Mucosa of gallbladder (tissue), 1 donor: ENCODE measurements around the gene SEPTIN11. TPM values are rescaled to one million over a fixed set of nuclear protein-coding genes. Genes with fewer than 3 reads are reported as not detected.

Experiments
- DNase-seq: peaks from one replicate; pipeline ENCODE4 v3.0.0-alpha.2; 2020; ENCODE audit warnings: low spot score
- total RNA-seq: library from RNA; stranded (reverse); gene quantifications from one replicate; pipeline ENCODE4 v1.2.1, GENCODE V29; 2021
- donor health status: DM: no; HTN: no; CAD: no.

Gene SEPTIN11
- total RNA-seq, 1 donor from 2014 or later, result 64.0 TPM

DNA sequence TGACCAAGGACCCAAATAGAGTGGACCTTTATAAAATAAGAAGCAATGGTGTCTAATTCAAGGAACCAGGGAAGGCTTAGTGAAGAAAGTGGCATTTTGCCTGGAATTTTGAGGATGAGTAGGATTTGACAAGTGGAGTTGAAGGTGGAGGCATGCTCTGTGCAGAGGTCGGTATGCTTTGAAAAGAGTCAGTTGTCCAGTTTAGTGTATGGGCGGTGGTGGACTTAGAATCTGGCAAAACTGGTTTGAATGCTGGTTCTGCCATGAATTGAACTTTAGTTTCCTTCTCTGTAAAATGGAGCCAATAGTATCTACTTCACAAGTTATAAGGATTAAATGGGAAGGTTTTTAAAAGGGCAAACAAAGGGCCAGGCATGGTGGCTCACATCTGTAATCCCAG lies 29.7 kb downstream of the SEPTIN11 start:
- no peak for DNase-seq

DNA sequence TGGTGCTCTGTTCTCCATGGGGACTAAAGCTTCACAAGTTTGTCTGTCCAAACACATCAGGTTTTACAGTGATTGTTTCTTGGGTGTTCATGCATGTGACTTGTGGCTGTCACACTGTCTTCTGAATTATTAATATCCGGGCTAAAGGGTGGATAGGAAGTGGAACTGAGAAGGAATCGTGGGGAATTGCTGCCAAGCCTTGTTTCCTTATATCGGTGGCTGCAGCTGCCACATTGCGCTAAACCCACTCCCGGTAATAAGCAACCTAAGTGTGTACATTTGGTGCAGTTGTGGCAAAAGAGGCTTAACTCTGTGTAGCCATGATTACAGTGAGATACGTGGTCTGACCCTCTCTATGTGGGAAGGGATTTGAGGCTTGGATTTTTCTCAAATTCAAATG lies 30.7 kb downstream of the SEPTIN11 start:
- DNase-seq, result no peak

DNA sequence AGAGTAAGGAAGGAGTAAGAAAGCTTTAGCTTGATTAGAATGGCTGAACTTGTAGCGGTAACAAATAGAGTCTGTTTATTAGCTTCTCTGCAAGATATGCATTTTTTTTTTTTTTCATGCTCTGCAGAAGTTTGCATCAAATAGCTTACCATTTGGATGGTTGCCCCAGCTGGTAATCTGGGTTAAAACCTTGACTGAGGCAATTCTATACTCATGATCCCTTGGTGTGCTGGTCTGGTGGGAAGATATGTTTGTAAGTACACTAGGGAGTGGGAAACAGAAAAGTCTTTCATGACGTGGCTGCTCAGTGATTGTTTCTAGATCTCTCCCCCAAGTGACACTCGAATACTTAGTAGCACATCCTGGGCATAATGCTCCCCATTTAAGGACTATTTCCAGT lies 32.1 kb downstream of the SEPTIN11 start:
- no peak for DNase-seq

DNA sequence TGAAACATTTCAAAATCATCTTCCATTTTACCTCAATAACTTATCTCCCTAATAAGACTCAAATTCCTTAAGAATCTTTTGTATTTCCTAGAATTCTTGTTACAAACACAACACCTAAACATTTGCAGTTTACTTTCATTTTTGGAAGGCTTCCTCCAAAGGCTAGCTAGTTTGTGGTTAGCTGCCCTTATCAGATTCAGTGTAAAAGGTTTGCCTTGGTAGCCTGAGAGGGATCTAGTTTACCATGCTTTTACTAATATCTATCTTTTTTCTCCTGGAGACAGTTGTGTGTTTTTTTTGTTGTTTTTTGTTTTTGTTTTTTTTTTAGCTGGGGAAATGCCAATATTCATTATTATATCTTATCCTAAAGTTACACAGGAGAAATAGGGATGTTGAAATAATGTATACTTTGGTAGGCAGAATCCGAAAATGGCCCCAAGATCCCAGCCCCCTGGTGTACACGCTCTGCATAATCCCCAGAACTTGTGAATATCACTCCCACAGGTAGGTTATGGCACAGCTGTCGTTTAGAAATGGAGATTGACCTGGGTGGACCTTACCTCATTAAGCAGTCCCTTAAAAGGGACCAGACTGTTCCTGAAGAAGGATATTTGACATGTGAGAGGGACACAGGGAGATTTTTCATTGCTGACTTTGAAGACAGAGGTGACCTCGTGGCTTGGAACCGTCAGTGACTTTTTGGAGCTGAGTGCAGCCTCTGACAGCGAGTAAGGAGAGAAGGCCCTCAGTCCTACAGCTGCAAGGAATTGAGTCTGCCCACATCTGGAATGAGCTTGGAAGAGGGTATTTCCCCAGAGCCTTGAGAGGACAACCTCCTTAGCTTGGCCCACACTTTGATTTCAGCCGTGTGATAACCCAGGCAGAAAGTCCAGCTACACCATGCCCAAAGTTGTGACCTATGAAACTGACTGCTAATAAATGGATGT lies 33.4 kb downstream of the SEPTIN11 start:
- no peak for DNase-seq

DNA sequence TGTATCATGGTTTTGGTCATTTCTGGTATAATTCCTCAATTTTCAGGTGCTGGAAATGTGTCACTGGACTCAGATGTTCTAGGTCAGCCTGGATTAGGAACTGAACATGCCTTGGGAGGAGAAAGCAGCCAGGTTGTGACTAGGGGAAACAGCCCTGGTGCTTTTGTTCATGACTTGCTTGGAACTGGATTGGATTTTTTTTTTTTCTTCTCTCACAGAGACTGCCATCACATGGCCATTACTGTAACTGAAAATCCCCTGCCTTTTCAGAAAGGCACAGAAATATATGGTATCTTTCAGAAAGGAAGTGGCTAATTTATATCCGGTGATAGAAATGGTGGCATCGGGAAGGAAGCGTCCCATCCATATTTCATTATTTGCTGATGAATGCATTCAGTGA lies 34.6 kb downstream of the SEPTIN11 start:
- no peak for DNase-seq

DNA sequence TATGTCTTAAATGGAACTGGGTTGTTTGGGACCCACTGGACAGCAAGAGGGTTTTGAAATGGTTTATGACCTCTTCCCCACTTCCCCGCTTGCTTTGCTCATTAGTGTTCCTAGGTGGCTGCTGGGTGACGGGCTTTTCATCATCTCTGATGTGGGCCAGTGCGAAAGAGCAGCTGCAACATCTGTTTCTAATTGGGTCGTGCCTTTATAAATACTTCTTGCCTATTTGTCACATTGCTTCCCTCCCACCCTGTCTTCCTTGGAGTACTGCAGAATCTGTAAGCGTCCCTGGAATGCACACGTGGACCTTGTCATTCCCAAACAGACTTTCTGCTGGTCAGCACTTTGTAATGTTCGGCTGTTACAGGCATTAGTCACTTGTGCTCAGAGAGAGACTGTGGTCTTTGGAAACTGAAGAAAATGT lies 35.2 kb downstream of the SEPTIN11 start:
- peak; percentile 65 for DNase-seq

DNA sequence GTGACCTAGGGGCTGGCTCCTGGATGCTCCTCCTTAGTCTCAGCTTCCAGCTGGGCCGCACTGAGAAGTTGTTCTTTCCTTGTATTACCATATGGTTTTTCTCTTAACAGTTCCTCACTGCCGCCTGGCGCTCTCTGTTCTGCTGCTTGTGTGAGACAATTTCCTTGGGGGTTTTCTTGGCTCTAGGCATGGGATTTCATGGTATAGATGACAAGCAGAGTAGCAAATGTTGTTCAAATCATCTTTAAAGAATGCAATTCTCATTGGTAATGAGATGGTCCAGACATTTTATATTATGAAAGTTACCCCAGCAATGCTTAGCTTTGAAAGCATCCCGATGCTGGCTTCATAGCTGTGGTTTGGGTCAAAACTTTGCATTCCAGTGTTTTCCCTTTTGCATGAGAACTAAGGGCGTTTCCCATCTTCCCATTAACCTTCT lies 37.6 kb downstream of the SEPTIN11 start:
- DNase-seq, result no peak

DNA sequence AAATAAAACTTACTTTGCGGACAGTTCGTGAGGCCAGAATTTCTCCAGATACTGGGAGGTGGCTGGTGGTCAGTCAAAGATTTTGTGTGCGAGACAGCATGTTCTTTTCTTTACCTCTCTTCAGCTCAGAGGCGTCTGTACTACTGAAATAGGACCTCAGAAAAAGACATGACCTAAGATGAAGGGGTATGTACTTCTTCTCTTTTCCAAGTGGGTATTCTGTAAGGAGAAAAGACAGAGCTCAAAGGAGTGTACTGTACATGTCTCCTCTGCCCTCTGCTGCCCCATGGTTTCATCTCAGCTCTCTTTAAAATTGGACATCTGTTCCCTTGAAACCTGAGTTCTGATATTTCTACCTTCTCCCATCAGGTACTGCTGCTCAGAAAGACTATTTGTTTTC lies 38.1 kb downstream of the SEPTIN11 start:
- no peak for DNase-seq

DNA sequence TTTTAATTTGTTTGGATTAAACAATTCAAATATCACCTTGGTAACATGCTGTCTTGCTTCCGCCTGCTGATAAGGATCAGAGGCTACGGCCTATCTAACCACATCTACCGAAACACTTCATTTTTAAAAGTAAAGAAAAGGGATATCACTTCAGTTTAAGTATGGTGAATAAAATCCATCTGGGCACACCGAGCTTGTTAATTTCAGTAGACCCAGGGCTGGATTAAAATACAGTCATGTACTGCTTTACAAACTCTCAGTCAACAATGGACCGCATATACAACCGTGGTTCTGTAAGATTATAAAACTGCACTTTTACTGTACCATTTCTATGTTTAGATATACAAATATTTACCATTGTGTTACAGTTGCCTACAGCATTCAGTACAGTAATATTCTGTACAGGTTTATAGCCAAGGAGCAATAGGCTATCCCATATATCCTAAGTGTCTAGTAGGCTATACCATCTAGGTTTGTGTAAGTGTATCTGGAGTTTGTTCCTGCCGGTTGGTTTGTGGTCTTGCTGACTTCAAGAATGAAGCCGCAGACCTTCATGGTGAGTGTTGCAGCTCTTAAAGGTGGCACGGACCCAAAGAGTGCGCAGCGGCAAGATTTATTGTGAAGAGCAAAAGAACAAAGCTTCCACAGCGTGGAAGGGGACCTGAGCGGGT lies 40.0 kb downstream of the SEPTIN11 start:
- no peak for DNase-seq

DNA sequence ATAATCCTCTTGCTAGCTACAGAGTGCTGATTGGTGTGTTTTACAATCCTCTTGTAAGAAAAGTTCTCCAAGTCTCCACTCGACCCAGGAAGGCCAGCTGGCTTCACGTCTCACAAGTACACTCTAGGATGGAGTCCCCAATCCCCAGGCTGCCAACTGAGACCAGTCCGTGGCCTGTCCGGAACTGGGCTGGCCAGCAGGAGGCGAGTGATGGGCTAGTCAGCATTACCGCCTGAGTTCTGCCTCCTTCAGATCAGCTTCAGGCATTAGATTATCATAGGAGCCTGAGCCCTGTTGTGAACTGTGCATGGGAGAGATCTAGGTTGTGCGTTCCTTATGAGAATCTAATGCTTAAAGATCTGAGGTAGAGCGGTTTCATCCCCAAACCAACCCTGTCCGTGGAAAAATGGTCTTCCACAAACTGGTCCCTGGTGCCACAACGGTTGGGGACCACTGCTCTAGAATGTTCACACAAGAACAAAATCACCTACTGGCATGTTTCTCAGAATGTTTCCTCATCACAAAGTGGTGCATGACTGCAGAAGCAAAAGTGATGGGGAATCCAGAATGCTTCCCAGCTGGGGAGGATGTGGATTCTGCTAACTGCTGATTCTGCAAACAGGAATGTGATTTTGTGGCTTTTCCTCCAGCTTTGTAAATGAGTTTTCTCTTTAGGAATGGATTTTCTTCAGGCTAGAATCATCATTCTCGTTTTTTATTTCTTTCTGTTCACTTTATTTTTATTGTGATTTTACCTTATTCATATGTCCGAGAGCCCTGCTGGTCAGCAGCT lies 40.9 kb downstream of the SEPTIN11 start:
- no peak for DNase-seq

DNA sequence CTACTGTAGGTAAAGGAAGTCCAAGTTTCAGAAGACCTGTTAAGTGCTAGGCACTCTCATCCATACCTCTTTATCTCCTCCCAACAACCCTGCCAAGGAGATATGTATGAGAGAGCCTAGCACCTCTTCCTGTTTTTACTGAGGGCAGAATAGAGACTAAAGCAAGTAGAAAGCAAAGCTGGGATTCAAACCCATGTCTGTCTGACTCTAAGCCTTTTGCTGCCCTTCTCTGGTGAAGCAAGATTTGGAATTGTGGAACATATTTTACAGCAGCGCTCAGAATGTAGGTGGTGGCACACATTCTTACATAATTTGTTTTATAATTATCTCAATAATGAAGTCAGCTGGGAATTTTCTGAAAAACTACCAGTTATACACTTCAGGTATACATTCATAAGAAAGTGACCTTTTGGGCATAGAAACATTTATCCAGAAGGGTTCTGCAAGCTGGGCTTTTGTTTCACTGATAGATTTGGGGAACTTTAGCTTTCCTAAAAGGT lies 41.7 kb downstream of the SEPTIN11 start:
- DNase-seq, result no peak

DNA sequence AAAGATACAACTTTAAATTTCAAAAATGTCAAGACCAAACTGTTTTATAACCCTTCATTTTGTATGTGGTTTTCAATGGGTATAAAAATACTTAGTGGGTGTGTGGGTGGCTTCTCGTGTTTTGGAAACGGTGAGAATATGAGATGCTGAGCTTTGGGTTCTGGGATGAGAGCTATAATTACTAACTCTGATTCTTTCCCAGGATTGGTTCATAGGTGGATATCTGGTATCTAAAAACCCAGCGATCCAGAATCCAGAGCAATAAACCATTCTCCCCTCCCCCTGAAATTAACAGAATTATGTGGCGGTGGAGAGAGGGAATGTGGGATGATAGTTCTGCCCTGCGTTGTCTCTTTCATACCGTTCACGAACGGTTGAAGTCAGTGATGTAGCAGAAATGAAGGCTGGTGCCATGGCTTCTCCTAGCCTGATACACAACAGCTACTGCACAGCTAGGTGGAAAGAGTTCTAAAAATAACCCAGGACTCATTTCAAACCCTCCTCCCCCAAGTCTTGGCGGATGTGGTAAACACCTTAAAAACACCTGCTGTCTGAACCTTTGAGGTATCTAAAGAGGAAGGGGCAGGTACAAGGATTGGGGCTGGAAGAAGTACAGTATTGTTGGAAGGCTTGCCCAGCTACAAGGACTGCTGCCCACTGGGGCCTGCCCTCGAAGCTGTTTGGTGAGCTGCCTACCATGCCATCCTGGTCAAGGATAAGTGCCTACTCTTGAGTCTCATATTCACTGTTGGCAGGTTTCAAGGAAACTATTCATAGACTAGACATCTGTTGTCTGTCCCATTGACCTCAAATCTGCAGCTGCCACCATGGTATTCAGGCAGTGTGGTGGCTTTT lies 44.5 kb downstream of the SEPTIN11 start:
- no peak for DNase-seq

DNA sequence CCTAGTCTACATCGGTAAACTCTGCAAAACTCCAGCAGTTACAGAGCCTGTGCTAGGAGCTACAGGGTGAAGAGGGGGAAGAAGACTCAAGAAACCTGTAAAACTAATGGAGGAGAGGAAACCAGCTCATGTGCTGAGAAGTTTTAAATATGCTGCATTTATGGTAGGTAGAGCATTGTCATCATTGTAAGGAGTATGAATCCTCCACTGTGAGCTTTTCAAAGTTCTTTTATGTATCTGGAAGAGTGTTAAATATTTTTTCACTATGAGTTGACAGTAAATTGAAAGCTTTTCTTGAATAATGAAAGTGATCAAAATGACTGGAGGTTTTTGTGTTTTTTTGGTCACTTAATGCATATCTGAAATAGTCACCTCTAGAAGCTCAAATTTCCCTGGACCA lies 46.2 kb downstream of the SEPTIN11 start:
- no peak for DNase-seq

DNA sequence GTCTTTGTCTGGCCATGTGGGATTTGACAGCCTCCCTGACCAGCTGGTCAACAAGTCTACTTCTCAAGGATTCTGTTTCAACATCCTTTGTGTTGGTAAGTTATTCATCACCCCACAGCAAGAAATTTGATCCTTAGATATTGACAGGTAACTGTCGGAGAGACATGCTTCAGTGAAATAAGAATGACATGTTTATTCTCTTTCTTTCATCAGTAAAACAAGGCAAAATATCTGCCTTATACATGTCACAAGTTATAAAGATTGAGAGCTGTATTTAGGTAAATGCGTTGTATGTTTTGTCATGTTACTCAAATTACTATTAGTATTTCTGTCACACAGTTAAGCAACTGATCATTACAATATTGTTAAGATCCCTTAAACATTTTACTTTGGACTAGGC lies 46.9 kb downstream of the SEPTIN11 start:
- no peak for DNase-seq

DNA sequence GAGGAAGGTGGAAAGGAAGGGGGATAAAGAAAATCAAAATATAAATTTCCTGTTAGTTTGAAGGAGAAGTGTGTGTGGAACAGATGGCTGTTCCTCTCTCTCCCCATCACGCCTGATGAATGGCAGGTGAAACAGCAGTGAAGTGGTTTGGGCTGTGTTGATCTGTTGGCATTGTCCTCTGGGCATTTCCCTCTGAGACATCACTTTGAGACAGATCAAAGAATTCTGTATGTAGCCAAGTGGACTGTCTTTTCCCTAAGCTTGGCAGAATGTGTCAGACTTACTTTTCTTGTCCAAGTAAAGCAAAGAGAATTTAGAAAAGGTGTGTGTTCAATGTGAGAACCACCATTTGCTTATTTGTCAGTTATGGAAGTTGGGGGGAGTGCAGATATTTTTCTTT lies 47.5 kb downstream of the SEPTIN11 start:
- DNase-seq, result no peak

DNA sequence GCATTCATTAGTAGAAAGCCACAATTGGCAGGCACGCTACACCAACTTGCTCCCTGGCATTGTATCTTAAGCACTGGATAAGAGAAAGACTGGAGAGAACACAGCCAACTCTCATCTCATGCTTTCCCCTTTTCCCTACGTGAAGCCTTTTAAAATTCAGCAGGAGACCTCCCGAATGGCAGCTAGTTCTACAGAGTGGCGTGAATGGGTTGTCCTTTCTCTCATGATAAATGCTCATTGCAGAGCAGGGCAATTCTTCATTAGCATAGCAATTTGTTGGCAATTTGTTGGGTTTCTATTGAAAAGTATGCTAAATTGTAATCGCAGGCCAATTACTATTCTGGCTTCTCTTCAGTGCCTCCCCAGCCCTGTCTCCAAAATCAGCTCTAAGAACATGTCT lies 48.0 kb downstream of the SEPTIN11 start:
- DNase-seq, result no peak

DNA sequence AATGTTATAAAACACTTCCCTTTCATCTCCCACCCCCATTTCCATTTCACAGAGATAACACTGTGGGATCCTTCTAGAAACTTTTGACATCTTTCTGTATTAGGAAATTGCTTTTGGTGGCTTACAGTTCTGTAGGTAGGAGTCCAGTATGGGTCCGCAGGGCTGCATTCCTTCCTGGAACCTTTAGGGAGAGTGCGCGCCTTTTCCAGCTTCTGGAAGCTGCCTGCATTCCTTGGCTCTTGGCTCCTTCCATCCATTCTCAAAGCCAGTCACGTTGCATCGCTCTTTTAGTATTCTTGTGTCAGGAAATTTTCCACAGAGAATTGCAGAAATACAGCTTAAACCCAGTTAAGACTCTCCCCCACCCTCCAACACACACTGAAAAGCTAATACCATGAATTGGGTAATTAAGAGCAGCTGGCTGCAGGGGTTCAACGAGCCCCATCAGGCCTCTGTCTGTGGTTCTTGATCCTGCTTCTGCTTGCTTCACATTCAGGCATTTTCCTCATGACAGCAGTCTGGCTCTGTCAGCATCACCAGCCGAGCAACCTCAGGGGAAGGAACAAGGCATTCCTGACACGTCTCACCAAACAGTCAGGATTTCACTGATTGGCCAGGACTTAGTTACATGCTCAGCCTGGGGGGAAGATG lies 48.8 kb downstream of the SEPTIN11 start:
- DNase-seq, result no peak
